ENCODE measurements around the gene LANCL2.
A peak's percentile ranks its signal among the peaks of the same experiment; 100 is the strongest.
"Not testable (repeated sequence)": the region's sequence is repeated elsewhere in the genome, so short reads cannot be mapped to it uniquely, and the experiment has no call there.

LANCL2 gene

DNA sequence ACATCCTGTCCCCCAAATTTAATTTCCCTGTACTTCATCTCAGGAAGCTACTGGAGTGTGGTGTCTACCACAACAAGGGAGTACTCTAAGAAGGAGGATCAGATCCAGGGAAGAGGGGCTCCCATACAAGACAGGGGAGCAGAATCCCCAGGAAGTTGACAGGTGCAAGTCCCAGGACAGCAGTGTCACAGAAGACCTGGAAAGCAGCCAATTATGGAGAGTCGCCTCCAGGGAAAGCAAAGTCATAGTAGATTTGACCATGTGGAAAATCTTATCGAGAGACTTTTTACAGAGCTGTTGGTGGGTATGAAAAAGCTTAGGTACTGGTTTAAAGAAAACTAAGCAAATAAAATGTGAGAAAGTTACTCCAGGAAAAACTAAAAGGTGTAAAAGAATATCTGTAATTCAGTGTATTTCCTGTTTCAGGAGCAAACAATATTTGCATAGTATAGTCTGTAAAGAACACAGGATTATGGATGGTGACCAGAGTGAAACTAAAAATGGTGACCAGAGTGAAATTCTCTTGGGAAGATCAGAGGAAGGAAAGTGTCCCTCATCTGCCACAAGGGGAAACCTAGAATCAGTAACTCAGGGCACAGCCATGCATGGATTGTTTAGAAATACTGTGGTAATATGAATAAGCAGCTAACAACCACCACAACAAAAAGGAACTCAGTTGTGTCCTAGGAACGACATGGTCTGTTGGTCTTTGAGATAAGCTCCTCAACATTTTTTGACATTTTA, 44.5 kb downstream of the LANCL2 start:
- DNase-seq, result no peak

DNA sequence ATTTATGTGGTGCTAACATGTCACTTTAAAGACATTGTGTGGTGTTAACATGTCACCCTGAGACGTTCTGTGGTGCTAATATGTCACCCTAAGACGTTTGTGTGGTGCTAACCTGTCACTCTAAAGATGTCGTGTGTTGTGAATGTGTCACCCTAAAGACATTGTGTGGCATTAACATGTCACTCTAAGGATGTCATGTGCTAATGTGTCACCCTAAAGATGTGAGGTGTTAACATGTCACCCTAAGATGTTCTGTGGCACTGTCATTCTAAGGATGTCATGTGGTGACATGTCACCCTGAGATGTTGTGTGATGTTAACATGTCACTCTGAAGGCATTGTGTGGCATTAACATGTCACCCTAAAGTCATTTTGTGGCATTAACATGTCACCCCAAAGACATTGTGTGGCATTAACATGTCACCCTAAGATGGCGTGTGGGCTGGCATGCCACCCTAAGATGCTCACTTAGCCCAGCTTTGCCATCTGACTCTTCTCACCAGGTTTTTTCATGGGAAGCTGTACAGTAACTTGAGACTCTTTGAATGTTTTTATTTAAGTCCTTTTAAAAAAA, 45.6 kb downstream of the LANCL2 start:
- DNase-seq, result no peak

DNA sequence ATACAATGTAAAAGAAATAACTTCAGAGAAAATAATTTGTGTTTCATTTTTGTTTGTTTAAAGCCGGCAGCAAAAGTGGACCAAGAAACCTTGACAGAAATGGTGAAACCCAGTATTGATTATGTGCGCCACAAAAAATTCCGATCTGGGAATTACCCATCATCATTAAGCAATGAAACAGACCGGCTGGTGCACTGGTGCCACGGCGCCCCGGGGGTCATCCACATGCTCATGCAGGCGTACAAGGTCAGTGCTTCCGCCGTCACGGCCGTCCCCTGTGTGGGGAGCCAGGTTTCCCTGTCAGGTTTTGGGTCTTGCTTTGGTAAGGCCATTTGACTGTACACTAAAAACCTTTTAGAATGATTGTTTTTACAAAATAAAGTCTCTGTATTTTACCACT, 46.7 kb downstream of the LANCL2 start:
- no peak for DNase-seq

DNA sequence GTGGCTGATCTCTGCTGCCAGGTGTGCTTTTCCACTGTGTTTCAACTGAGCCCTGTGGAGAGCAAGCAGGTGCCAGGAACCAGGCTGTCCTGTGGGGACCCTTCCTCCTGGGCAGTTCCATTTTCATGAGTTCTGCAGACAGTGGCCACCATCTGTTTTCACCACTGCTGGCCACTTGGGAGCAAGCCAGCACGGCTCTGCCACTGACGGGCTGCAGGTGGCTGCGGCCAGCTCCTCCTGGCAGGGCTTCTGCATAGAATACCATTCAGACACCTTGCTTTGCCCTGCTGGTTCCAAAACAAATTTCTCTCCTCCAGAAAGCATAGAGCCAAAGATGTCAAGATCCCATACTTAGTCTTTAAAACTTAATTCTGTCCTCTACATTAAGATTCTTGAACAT, 48.3 kb downstream of the LANCL2 start:
- no peak for DNase-seq

DNA sequence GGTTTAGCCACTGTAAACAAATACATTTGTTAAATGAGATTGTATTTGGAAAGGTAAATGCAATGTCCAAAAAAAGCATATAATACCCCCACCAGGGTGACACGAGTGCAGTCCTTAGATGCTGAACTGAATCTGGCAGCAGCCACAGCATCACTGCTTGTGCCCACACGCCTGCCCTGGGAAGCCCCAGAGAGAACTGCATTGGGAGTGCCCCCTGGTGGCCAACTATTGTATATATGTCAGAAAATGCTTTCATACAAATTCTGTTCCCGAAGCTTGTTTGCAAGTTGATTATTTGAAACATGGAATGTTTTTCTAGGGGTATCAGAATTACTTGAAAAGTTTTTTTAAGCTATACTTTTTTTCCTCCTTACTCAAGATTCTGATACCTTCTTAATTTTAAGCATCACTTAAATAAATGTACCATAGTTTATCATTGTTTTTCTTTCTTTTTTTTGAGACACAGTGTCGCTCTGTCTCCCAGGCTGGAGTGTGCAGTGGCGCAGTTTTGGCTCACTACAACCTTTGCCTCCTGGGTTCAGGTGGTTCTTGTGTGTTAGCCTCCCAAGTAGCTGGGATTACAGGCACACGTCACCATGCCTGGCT, 50.1 kb downstream of the LANCL2 start:
- DNase-seq, result peak; percentile 66

DNA sequence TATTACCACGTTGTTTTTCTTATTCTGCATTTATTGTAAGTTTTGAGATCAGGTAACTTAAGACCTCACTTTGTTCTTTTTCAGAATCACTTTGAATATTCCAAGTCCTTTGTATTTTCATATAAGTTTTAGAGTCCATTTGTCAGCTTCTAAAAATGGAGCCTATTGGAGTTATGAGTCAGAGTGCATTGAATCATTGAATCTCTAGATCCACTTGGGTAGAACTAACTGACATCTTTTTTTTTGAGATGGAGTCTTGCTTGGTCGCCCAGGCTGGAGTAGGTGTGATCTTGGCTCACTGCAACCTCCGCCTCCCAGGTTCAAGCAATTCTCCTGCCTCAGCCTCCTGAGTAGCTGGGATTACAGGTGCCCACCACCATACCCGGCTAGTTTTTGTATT, 52.3 kb downstream of the LANCL2 start:
- DNase-seq, result not testable (repeated sequence)

DNA sequence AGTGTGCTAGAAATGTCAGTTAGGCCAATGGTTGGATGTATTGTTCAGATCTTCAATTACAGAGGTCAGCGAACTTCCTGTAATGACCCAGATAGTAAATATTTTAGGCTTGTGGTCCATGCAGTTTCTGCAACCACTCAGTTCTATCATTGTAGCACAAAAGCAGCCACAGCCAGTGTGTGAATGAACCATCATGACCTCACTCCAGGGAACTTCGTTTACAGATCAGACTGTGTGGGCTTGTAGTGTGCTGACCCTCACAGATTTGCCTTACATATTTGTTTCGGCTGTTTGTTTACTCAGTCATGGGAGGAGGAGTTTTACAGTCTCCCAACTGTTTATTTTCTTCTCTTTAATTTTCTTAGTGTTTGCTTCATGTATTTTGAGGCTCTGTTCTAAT, 55.4 kb downstream of the LANCL2 start:
- DNase-seq, result no peak

DNA sequence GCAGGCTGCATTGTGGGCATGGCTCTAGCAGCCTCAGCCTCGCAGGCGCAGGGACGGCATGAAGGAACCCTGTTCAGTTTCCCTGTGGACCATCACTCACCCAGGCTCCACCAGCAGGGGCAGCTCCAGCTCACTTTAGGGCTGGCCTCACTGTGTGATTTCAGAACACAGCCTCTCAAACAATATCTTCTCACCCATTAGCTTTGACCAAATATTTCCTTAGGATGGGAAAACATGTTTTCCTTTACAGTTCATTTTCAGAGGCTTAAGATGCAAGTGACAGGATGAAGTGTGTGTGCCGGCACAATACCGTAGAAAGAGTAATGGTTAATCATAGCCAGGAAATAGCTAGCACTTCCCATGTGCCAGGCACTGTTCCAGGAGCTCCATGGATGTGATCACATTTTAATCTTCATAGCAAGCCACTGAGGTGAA, 58.2 kb downstream of the LANCL2 start:
- no peak for DNase-seq

DNA sequence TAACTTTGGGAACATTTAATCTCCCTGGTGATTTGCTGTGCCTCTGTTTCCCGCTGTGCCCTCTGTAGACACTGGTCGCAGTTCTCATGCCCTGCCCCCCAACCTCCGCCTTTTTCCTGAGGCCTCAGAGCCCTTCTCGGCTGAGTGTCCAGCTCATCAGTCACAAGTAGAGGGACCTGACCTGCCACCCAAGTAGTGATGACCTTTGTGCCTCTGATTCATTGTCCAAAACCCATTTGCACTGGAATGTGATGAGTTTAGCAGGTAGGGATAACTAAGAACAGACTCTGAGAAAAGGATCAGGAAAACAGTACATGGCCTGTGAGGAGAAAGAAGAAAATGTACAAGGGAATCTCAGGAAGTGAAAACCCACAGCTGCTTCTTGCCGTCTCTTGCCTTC, 58.8 kb downstream of the LANCL2 start:
- no peak for DNase-seq

DNA sequence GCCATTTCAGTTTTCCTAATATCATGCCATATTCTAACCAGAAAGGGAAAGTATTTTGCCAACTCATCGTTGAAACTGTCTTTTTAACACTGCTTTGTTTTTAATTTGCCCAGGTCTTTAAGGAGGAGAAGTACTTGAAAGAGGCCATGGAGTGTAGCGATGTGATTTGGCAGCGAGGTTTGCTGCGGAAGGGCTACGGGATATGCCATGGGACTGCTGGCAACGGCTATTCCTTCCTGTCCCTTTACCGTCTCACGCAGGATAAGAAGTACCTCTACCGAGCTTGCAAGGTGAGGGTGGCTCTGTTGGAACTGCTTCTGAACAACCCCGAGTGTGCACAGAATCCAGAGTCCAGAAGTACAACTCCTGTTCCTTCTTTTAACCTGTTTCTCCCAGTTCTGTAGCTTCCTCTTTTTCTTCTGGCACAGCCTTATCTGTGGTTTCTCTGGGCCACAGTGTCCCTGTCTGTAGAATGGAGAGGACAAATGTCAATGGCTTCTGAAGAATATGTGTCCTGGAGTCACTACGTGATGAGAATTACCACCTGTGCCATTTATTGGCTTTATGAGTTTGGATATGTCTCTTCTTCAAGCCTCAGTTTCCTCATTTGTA, 60.1 kb downstream of the LANCL2 start:
- no peak for DNase-seq

DNA sequence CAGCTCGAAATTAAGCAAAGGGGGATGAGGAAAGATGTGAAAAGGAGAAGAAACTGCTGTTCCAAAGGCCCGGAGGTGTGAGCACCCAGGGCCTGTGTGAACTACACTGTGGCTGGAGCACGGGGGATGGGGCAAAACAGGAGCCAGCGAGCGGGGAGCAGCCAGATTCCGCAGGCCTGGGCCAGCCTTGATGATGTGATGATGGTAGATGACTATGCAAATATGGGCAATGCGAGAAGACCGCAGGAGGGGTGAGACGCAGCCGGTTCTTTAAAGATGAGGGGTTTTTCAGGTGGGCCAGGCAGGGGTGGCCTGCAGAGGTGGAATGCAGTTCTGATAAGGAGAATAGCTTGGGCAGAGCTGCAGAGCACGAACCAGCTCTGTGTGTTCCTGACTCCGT, 61.5 kb downstream of the LANCL2 start:
- no peak for DNase-seq

DNA sequence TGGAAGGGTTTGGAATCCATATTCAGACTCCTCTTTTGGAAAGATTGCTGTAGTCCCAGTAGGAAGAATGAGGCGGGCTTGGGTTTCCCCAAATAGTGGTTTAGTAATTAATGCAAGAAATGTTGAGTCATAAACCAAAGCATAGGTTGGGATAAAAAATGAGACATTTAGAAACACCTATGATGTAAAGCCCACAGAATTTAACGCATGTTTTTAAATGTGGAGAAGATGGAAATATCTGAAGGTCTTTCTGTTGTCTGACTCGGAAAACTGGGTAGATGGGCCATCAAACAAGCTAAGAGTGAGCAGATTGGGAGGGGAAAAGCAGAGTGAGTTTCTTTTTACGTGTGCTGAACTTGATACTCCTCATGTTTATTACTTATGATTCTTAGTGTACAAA, 62.2 kb downstream of the LANCL2 start:
- no peak for DNase-seq

DNA sequence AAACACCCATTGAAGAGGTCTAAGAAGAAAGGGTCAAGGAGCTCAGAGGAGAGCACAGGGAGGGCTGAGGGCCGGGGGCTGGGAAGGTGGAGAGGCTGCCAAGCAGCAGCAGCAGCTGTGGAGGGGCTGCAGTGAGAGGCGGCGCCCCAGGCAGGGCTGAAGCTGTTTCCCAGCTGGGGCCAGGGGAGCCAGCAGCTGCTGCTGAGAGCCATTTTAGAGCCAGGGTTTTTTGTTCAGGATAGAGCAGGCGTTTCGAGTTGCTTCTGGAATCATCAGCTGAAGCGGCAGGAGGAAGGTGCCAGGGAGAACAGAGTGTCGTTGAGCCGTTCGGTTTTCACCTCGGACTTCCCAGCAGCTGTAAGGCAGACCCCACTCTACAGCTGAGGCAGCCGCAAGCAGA, 62.7 kb downstream of the LANCL2 start:
- no peak for DNase-seq

DNA sequence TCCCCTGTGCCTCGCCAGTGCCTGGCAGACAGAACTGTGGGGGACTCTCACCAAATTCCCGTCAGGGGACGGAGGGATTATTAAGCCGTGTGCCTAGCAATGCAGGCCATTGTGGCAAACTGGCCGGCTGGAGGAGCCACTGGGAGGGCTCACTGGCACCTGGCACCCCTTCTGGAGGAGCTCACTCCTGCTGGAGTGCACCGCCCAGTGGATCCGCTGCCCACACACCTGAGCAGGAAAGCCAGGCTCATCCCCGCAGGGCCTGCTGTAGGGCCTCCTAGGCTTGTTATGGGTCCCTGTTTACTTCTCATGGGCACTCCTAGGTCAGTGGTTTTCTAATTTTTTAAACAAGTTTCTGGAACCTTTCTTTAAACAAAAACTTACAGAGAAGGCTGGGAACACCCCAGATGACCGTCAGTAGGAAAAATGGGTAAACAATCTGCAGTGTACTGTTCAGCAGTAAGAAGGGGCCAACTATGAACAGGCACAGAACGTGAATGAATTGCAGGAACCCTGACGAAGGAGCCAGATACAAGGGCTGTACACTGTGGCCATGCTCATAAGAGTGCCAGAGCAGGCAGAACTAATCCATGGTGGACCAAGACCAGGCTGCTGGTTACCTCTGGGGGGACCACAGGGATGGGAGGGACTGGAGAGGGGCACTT, 64.8 kb downstream of the LANCL2 start:
- no peak for DNase-seq

DNA sequence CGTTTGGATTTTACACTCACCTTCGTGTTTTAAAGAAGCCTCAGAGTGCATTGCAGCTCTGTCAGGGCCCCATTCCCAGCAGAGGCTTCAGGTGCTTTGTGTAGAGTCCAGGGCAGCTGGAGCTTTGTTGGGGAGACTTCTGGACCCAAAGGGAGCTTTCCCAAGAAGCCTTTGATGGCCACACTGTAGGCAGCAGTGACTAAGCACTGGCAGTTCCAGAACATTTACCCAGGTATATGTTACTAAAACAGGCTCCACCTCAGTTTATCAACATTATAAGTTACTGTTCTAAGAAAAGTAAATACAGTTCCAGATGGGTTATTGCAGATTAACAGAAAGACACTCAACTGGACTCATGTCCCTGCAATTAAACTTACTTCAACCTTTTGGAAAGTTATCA, 66.8 kb downstream of the LANCL2 start:
- DNase-seq, result no peak

DNA sequence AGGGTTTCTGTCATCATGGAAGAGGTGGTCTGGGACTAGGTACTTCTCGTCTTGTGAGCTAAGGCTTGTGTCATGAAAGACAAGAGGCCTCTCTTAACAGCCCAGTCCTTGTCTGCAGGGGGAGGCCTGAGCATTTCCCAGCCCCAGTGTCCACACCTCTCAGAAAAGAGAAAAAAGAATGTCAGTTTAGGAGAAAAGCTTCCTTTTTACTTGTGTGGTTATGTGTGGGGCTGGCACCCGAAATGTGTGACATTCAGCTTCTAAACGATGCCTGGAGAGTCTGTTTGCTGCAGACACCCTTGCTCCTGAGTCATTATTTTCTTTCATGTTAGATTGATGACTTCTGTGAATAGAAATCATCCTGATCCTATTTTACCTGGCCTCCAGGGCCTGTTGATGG, 67.4 kb downstream of the LANCL2 start:
- no peak for DNase-seq

DNA sequence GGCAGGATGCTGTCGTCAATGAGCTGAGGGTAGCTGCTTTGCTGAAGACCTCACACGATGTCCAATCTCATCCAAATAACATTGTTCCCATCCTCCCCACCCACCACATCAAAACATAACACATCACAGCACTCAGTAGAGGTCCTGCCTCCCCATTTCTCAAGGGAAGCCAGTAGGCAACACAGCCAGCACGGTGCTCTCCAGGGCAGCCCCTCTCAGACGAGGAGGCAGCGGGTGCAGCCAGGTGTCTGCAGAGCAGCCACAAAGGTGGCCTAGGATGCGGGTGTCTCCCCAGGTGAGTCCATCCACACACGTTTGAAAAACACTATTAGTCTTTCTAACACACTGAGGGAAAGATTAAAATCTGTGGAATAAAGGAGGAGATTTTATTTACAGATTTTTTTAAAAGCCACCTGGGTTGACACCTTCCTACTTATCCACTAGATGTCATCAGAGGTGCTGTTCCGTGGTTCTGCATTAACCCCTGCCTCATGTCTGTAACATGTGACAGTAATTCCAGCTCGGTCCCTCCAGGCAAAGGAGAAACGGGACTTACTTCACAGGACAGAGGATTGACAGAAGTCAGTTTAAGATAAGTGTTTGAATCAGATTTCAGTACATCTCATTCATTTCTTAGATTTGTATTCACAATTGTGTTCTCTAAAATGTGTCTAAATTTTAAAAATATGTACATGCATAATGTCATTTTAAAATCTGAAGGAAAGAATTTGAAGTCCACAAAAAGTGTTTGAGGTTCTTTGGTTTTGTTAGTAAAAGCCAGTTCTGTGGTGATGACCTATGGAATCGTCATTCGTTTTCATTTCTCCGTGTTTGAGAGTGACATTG, 68.0 kb downstream of the LANCL2 start:
- DNase-seq, result no peak

DNA sequence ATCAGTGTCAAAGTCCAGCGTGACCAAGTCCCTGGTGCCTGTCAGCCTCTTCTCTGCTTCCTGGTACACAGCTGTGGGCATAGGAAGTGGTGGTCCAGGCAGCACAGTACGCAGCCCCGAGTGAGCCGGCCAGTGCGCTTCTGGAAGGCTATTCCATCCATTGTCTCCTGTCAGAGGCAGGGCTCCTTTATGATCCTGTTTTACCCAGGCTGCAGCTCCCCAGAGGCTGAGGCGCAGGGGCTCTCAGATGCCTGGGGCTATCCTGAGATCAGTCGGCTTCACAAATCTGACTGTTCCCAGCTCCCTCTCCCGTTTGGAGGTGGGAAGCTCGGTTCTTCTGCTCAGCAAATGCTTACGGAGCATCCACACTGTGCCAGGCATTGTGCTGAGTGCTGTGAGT, 70.3 kb downstream of the LANCL2 start:
- DNase-seq, result no peak

DNA sequence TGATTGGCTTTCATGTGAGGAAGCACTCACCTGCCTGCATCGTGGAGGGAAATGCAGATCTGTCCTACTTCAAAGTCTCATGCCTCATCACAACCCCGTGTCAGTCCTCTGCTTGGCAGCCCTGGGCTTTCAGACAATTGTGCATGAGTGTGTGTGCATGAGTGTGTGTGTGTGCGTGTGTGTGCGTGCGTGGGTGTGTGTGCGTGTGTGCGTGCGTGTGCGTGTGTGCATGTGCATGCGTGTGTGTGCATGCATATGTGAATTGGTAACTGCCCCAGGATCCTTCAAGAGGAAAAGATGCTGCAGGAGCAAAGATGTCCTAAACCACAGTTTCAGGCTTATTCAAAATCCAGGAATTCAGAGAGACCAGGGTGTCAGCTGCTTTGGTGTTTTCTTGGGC, 71.3 kb downstream of the LANCL2 start:
- DNase-seq, result no peak

DNA sequence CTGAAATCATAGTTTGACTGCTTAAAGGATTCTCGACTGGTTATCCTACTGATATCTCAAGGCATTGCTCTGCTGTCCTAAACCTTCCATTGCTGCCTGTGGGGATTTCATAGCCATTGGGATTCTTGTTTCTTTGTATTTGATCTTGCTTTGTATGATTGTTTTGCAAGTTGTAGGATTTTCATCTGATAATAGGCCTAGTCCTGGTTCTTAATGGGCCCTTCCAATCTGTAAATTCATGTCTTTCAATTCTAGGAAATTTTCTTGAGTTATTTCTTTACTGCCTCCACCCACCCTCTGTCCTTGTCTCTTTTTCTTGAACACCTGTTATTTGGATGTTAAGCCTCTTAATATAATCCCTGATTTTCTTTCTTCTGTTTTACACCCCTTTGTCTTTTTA, 72.2 kb downstream of the LANCL2 start:
- DNase-seq, result no peak

DNA sequence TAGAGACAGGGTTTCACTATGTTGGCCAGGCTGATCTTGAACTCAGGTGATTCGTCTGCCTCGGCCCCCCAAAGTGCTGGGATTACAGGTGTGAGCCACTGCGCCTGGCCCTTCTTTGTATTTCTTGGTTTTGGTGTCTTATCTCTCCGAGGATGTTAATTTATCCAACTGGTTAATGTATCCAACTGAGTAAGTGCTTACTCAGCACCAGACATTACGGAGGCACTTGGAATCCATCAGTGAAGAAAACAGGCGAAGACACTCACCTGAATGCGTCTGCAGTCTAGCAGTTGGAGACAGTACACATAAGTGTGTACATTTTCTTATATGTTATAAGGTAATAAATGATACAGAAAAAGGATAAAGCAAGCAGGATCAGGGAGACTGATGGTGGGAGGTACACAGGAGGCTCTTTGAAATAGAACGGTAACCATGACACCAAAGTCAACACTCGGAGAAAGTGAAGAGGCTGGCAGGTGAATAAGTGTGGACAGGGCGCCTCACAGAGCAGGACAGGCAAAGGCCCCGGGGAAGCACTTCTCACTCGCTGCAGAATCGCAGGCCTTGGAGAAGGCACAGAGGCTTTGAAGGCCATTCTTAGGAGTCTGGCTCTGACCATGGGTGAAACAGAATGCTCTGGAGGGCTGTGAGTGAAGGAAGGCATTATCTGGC, 73.1 kb downstream of the LANCL2 start:
- DNase-seq, result no peak
